ENCODE results near the gene CIITA. TPM values are rescaled to one million over a fixed set of nuclear protein-coding genes. Genes with fewer than 3 reads are reported as not detected.
"Not testable (repeated sequence)": the region's sequence is repeated elsewhere in the genome, so short reads cannot be mapped to it uniquely, and the experiment has no call there.

CIITA gene
- total RNA-seq, 1 experiment from 2014 or later = not detected

DNA sequence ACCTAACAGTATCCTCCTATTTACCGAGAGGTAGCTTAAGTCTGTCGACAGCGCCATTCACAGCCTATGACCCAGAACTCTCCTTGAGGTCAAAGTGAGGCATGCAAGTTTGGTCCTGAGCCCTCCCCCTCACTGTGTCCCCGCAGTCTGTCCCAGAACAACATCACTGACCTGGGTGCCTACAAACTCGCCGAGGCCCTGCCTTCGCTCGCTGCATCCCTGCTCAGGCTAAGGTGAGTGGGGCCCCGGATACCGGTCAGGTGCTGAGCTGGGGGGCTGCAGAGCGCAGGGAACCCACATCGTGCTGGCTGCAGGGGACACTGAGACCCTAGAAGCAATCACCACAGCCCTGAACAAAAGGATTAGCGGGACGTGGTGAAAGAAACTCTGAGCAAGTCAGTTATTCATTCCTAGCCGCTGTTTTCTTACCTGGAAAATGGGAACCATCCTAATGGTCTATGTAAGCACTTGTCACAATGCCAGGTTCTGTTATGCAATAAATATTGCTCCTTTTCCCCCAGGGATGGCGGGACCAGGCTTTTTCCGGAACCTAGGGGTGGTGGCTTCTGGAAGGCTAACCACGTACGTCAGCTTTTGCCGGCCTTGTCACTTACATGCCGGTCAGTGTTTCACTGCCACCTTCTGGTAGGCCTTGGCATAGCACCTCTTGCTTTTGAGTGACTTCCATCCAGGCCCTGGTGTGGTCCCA is 41.4 kb downstream of the CIITA start:
- peak; percentile 87 for DNase-seq (ENCODE audit: extremely low read depth, low read depth)

DNA sequence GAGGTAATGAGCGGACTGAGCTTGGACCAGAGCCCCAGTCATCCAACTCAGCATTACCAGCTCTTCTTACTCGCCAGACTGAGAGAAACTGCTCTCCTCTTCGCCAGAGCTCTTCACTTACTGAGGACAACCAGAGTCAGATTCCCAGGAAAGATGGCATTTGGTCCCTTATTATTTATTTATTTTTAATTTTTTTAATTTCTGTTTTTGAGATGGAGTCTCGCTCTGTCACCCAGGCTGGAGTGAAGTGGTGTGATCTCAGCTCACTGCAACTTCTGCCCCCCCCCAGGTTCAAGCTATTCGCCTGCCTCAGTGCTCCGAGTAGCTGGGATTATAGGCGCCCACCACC is 42.0 kb downstream of the CIITA start:
- DNase-seq (ENCODE audit: extremely low read depth, low read depth) = no peak

- no peak for DNase-seq (ENCODE audit: extremely low read depth, low read depth)
Observed at GRCh38 chr16:10920726-10921427, 43.9 kb downstream of the CIITA start.

DNA sequence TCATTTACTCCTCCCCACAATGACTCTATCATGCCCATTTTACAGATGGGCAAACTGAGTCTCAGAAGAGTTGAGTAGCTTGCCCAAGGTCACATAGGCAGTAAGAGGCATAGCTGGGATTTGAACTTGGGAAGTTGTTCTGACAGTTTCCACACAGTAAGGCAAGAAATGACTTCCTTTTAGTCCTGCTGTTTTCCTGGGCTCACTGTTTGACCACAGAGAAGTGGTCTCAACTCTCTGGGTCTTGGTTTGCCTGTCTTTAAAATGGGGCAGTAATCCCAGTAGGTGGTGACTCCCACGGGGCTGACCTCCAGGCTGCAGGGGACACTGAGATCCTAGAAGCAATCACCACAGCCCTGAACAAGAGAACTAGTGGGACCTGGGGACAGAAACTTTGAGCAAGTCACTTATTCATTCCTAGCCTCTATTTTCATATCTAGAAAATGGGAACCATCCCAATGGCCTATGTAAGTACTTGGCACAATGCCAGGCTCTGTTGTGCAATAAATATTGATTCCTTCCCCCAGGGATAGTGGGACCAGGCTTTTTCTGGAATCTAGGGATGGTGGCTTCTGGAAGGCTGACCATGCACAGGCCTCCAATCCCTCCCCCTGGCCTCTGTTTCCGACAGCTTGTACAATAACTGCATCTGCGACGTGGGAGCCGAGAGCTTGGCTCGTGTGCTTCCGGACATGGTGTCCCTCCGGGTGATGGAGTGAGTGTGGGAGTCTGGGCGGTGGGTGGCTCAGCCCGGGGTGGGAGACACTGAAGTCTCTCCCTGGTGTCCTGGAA is 44.7 kb downstream of the CIITA start:
- no peak for DNase-seq (ENCODE audit: extremely low read depth, low read depth)

DNA sequence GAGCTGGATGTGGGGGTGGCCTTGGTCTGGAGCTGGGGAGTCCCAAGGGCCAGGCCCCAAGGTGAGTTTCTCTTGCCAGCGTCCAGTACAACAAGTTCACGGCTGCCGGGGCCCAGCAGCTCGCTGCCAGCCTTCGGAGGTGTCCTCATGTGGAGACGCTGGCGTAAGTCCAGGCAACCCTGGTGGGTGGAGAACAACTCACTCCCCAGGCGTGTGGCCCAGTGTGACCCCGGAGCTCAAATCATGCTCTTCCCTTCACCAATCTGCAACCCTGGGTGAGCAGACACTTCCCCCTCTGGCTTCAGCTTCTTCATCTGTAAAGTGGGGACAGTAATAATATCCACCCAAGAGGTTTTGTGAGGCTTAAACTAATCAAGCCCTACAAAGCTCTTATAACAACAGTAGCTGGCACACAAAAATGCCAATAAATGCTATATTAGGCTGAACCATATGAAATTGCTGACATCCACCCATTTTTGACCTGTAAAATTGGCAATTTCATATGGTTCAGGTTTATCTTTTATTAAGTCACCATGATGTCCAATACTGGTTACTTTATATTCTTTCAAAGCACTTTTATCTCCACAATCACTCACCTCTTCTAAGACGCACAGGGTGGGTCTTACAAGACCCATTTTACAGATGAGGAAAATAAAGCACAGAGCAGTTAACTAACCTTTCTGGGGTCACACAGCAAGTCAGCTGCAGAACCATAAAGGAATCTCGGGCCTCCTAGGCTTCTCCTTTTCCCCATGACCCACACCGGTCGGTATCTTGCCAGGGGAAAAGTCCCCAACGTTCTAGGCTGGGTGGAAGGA is 45.5 kb downstream of the CIITA start:
- DNase-seq (ENCODE audit: extremely low read depth, low read depth) = no peak

- DNase-seq (ENCODE audit: extremely low read depth, low read depth) = no peak
Observed at GRCh38 chr16:10923146-10923649, 46.2 kb downstream of the CIITA start.

DNA sequence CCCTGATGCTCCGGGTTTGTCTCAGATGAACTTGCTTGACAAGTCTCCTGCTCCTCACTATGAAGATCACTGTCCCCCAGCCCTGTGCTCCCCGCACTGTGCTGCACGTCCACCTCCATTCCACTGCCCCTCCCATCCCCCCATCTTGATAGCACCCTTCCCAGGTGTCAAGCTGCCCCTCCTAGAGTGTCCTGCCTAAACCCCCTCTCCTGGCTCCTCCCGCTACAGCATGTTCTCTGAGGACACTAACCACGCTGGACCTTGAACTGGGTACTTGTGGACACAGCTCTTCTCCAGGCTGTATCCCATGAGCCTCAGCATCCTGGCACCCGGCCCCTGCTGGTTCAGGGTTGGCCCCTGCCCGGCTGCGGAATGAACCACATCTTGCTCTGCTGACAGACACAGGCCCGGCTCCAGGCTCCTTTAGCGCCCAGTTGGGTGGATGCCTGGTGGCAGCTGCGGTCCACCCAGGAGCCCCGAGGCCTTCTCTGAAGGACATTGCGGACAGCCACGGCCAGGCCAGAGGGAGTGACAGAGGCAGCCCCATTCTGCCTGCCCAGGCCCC is 46.7 kb downstream of the CIITA start:
- no peak for DNase-seq (ENCODE audit: extremely low read depth, low read depth)

- DNase-seq (ENCODE audit: extremely low read depth, low read depth) = not testable (repeated sequence)
Observed at GRCh38 chr16:10925285-10925684, 48.3 kb downstream of the CIITA start.

DNA sequence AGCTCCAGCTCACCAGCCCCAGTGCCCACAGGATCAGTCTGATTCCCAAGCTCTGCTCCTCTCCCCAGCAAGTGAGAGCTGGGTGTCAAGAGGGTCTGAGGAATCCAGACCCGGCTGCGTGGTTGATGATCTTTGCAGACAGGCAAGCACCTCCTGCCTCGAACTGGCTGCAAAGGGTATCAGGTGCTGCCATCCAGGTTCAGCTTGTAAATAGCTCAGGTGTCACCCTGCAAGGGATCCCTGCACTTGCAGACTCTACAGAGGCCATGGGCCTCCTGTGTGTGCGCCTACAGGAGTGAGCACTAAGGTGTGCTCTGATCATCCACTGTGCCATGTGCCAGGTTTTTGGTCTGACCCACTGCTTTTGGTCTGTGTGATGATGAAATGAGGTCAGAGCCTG is 49.1 kb downstream of the CIITA start:
- DNase-seq (ENCODE audit: extremely low read depth, low read depth) = no peak

DNA sequence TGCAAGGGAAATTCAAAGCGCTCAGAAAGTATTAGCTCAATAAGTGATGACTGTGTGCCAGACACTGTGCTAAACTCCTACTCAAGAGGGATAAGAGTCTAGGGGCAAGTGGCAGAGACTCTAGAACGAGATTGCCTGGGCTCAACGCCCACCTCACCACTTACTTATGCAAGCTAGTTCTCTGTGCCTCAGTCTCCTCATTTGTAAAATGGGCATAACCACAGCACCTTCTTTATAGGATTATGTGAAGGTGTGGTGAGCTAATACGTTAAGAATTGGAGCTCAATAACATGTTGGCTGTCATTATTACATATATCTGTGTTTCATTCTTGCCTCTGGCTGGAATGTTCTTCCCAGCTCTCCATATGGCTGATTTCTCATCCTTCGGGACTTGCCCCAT is 49.9 kb downstream of the CIITA start:
- DNase-seq (ENCODE audit: extremely low read depth, low read depth) = no peak

DNA sequence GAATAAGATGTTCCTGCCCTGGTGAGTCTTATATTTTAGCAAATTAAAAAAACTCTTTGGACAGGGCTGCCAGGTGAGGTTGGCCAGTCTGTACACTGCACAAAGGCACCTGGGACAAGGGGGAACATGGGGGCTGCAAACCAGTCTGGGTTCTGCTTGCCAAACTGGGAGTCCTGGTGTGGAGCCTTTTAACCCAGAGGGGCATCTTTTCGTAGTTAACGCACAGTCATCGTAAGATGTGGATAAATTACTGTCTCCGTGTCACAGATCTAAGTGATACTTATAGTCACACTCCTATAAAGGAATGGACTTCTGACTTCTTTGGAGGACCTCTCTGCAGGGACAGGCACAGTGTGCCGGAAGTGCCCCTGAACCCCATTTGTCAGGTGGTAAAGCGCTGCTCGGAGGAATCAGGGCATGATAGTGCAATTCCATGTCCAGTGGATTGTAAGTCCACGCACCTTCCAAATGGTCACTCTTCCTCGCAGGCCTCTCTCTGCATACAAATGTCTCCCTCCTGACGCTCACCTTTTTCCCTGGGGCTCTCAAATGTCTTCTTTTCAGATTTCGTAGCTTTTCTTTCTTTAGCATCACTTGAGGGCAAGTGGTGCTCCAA is 50.6 kb downstream of the CIITA start:
- DNase-seq (ENCODE audit: extremely low read depth, low read depth) = no peak

DNA sequence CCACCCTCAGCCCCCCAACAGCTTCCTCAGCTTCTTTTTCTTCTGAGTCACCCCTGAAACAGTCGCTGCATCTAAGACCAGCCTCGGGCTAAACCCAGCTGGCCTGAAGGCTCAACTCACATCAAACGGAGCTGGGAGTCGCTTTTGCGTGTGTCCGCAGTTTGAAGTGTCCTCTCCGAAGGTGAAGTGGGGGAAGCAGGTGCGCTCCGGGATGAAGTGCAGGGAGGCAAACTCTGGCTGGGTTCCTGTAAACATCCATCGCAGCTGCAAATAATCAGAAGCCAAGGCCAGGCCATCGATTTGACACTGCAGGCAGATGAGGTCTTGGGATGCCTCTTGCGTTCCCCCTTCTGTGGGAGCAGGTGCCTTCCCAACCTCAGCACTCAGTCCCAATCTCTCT is 52.1 kb downstream of the CIITA start:
- not testable (repeated sequence) for DNase-seq (ENCODE audit: extremely low read depth, low read depth)

- no peak for DNase-seq (ENCODE audit: extremely low read depth, low read depth)
Observed at GRCh38 chr16:10929853-10930754, 53.1 kb downstream of the CIITA start.

GRCh38 chr16:10930755-10931093 is 53.7 kb downstream of the CIITA start:
- no peak for DNase-seq (ENCODE audit: extremely low read depth, low read depth)

DNA sequence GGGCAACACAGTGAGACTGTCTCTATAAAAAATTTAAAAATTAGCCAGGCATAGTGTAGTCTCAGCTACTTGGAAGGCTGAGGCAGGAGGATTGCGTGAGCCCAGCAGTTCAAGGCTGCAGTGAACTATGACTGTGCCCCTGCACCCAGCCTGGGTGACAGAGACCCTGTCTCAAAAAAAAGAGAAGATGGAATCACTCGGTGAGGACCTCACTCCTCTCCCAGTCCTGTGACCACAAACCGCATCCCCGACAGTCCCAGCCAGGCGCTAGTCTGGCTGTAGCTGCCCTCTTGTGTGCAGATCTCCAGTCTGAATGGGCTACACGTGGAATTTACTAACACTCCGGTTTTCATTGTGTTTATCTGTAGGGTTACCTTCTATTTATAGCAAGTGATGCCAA is 54.1 kb downstream of the CIITA start:
- no peak for DNase-seq (ENCODE audit: extremely low read depth, low read depth)

DNA sequence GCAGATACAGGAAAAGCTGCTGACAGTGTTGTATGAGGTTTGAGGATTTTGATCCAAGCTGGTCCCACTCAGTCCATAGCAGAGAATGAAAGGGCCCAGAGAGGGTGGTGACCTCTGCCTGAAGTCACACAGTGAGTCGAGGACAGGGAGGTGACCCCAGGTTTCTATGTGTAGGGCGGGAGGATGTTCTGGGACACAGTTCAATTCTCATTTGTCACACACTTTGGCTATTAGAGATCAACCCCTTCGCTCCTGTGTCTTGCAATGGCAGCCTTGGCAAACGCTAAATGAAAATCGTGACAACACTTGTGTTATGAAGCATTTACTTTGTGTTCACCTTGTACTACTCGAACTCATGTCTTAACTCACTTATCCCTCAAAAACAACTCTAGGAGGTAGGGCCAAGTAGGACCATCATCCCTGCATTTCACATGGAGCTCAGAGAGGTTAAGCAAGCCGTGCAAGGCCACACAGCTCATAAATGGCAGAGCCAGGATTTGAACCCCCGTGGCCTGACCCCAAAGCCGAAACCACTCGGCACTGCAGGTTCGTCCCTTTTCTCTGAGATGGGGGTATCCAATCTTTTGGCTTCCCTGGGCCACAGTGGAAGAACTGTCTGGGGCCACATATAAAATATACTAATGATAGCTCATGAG is 55.1 kb downstream of the CIITA start:
- DNase-seq (ENCODE audit: extremely low read depth, low read depth) = no peak

DNA sequence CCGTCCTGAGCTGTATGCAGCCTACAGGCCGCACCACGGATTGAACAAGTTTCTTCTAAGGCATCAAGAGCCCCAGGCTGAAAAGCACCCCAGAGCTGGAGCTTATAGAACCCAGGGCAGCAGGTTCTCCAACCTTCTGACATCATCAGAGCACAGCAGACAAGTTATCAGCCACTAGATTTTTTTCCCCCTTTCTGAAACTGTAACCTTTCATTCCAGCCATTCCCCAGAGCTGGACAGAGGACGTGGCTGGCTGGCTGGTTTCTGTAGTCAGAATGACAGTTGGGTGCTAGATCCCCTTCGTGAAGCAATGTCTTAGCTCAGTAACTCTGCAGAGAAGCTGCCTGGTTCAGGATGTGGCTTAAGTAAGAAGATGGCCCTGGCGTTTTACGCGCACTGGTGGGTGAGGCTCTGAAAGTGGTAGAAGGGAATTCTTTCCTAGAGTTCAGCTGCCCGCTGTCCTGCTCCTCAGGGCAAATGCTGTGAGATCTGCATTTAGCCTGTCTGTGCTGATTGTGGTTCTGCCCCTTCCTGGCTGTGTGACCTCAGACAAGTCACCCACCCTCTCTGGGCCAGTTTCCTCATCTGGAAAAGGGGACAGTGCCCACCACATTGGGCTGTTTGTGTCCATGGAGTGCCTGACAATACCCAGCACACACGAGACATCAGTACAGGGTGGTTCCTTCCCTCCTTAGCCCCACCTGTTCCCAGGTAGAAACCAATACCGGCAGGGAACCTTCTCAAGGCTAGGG is 56.1 kb downstream of the CIITA start:
- no peak for DNase-seq (ENCODE audit: extremely low read depth, low read depth)

- no peak for DNase-seq (ENCODE audit: extremely low read depth, low read depth)
Observed at GRCh38 chr16:10933865-10934264, 56.9 kb downstream of the CIITA start.
